ENCODE data around the gene ARID1B.

- no peak for TF ChIP-seq CTCF (IDR thresholded peaks at IDR 0.05 in 2 of 3, conservative IDR thresholded peaks at IDR 0.05 in 1 of 3; ENCODE audit: borderline replicate concordance in 1 of 3, insufficient read depth in 1 of 3, low read depth in 2 of 3, low read length in 2 of 3)
- TF ChIP-seq REST (IDR thresholded peaks at IDR 0.05; ENCODE audit: low read depth) = no peak
- TF ChIP-seq POLR2A (IDR thresholded peaks at IDR 0.05; ENCODE audit: borderline replicate concordance, extremely low read depth, insufficient read depth, insufficient read length) = no peak
- TF ChIP-seq SIN3A (IDR thresholded peaks at IDR 0.05; ENCODE audit: low read depth) = no peak
- TF ChIP-seq EZH2 (IDR thresholded peaks at IDR 0.05) = no peak
Measured at GRCh38 chr6:156778454-156779205, 1.5 kb downstream of the ARID1B start.
